NCI-H2081 (cell line): ENCODE measurements around the gene C10orf67.

Source experiments
- DNase-seq, 2 experiments: peaks; one replicate each; lab custom pipeline; 2025; lab: John Stamatoyannopoulos, UW

Gene C10orf67

GRCh38 chr10:23197416-23197861 is 147.2 kb downstream of the C10orf67 start:
- DNase-seq: no peak

GRCh38 chr10:23196915-23197314 is 147.7 kb downstream of the C10orf67 start:
- DNase-seq: no peak

- DNase-seq: no peak
Measured at GRCh38 chr10:23195846-23196600, 148.6 kb downstream of the C10orf67 start.

GRCh38 chr10:23194966-23195845 is 149.4 kb downstream of the C10orf67 start:
- DNase-seq: no peak

- DNase-seq: no peak
Measured at GRCh38 chr10:23194471-23194965, 150.1 kb downstream of the C10orf67 start.

- DNase-seq: no peak
Measured at GRCh38 chr10:23193435-23194074, 151.0 kb downstream of the C10orf67 start.

GRCh38 chr10:23192712-23193434 is 151.7 kb downstream of the C10orf67 start:
- DNase-seq: peak in 1 of 2 experiments; percentile 12

- no peak for DNase-seq
Measured at GRCh38 chr10:23191764-23192711, 152.6 kb downstream of the C10orf67 start, which contains the start of gene PTF1A. Gene PTF1A (plus strand): TSS chr10:23192312. CDS start chr10:23192531, 219 bp downstream.

- DNase-seq: no peak
Measured at GRCh38 chr10:23190872-23191763, 153.5 kb downstream of the C10orf67 start.

- DNase-seq: no peak
Measured at GRCh38 chr10:23189024-23189423, 155.6 kb downstream of the C10orf67 start.

- no peak for DNase-seq
Measured at GRCh38 chr10:23187155-23187554, 157.4 kb downstream of the C10orf67 start.

GRCh38 chr10:23186697-23187096 is 157.9 kb downstream of the C10orf67 start:
- DNase-seq: no peak

- DNase-seq: no peak
Measured at GRCh38 chr10:23186178-23186577, 158.4 kb downstream of the C10orf67 start.

GRCh38 chr10:23174977-23175512 is 169.6 kb downstream of the C10orf67 start:
- DNase-seq: no peak

- DNase-seq: no peak
Measured at GRCh38 chr10:23174074-23174976, 170.3 kb downstream of the C10orf67 start.

GRCh38 chr10:23173214-23174073 is 171.2 kb downstream of the C10orf67 start:
- no peak for DNase-seq
